HepG2 (cell line): ENCODE measurements around the gene FSD2. TPM values are rescaled to one million over a fixed set of nuclear protein-coding genes. Genes with fewer than 3 reads are reported as not detected.

Experiments used
- AKAP8 ChIP-seq: sonication (generic); formaldehyde crosslinking; IDR thresholded peaks from 2 replicates; pipeline ENCODE4 v1.5.1; 2020; ENCODE audit warnings: mild to moderate bottlenecking, missing genetic modification reagents
- ARNT2 ChIP-seq: sonication (generic); formaldehyde crosslinking; IDR thresholded peaks from 2 replicates; pipeline ENCODE4 v1.8.0; 2022; ENCODE audit warnings: mild to moderate bottlenecking, low read depth, missing genetic modification reagents, moderate library complexity
- EED ChIP-seq: sonication (generic); formaldehyde crosslinking; IDR thresholded peaks from 2 replicates; pipeline ENCODE4 v1.5.0; 2020; ENCODE audit warnings: mild to moderate bottlenecking, missing genetic modification reagents
- FOXO1 ChIP-seq: sonication (generic); formaldehyde crosslinking; IDR thresholded peaks from 2 replicates; pipeline ENCODE4 v1.4.0; 2020; ENCODE audit warnings: missing genetic modification reagents
- GRHL1 ChIP-seq: sonication (generic); formaldehyde crosslinking; conservative IDR thresholded peaks from 2 replicates; pipeline ENCODE4 v1.8.0; 2022; ENCODE audit warnings: missing genetic modification reagents
- HCFC1 ChIP-seq: fragments of 150-350 bp; IDR thresholded peaks from 2 replicates; pipeline ENCODE4 v1.6.1; 2014; ENCODE audit warnings: low read depth, low read length
- MAX ChIP-seq: IDR thresholded peaks from 2 replicates; pipeline ENCODE4 v1.6.1; 2012; ENCODE audit warnings: inconsistent platforms
- NFE2L2 ChIP-seq: fragments of 150-350 bp; IDR thresholded peaks from 2 replicates; pipeline ENCODE4 v1.6.1; 2014; ENCODE audit warnings: low read length
- PCBP2 ChIP-seq: fragments of 200-400 bp; formaldehyde crosslinking; optimal IDR thresholded peaks from 2 replicates; pipeline ENCODE3; 2018; ENCODE audit warnings: low read length, low read depth; ENCODE audit not compliant: poor library complexity, severe bottlenecking
- POGK ChIP-seq: sonication (generic); formaldehyde crosslinking; conservative IDR thresholded peaks from 2 replicates; pipeline ENCODE4 v1.8.0; 2022; ENCODE audit warnings: mild to moderate bottlenecking, moderate library complexity, missing genetic modification reagents
- SOX13 ChIP-seq, 3 experiments: fragments of 450-650 bp in 1 of 3; sonication (generic) in 1 of 3; formaldehyde crosslinking in 1 of 3; IDR thresholded peaks in 2 of 3; conservative IDR thresholded peaks in 1 of 3; 2 replicates each; pipeline versions ENCODE4 v1.5.0 to v1.6.1; 2016 to 2020; ENCODE audit warnings: antibody characterized with exemption in 1 of 3, mild to moderate bottlenecking in 1 of 3, missing compliant biosample characterization in 1 of 3, missing genetic modification reagents in 1 of 3, moderate library complexity in 1 of 3
- SP5 ChIP-seq: IDR thresholded peaks from 2 replicates; pipeline ENCODE4 v1.6.1; 2016; ENCODE audit warnings: low read depth, borderline replicate concordance
- ZBTB26 ChIP-seq: IDR thresholded peaks from 2 replicates; pipeline ENCODE4 v1.6.1; 2016; ENCODE audit warnings: missing compliant biosample characterization, missing genetic modification reagents, borderline replicate concordance
- ZFP36 ChIP-seq: fragments of 150-350 bp; IDR thresholded peaks from 2 replicates; pipeline ENCODE4 v1.6.1; 2018; ENCODE audit warnings: borderline replicate concordance, low read length, low read depth; ENCODE audit not compliant: partially characterized antibody
- ZNF3 ChIP-seq: IDR thresholded peaks from 2 replicates; pipeline ENCODE4 v1.7.0; 2017; ENCODE audit warnings: inconsistent platforms
- ZNF34 ChIP-seq: sonication (generic); formaldehyde crosslinking; IDR thresholded peaks from 2 replicates; pipeline ENCODE4 v1.4.0; 2020; ENCODE audit warnings: mild to moderate bottlenecking, missing genetic modification reagents, borderline replicate concordance
- ZNF432 ChIP-seq: sonication (generic); formaldehyde crosslinking; IDR thresholded peaks from 2 replicates; pipeline ENCODE4 v1.5.0; 2020; ENCODE audit warnings: missing genetic modification reagents, mild to moderate bottlenecking, borderline replicate concordance
- ZNF687 ChIP-seq: sonication (generic); formaldehyde crosslinking; IDR thresholded peaks from 2 replicates; pipeline ENCODE4 v1.5.1; 2020; ENCODE audit warnings: mild to moderate bottlenecking, missing genetic modification reagents, moderate library complexity
- polyA plus RNA-seq, 8 experiments: library from polyadenylated mRNA; depleted of rRNA in 3 of 8; stranded (reverse) in 7 of 8; unstranded in 1 of 8; fragments of >200 nt; fragmentation: Illumina TruSeq in 4 of 8; extraction: Trizol in 4 of 8; gene quantifications; 2 replicates each; pipeline versions ENCODE4 v1.2.1 to v1.2.3, GENCODE V29; 2011 to 2016; ENCODE audit warnings: low read depth in 4 of 8, missing spikeins in 1 of 8, mixed read lengths in 1 of 8; ENCODE audit not compliant: insufficient read depth in 1 of 8
- total RNA-seq, 5 experiments: library from RNA; depleted of rRNA; stranded (reverse); fragments of >200 nt; fragmentation: Illumina TruSeq; extraction: Trizol; gene quantifications; 2 replicates each; pipeline ENCODE4 v1.2.3, GENCODE V29; 2016; ENCODE audit warnings: low read depth in 1 of 5

FSD2 gene
- total and polyA plus RNA-seq, 2 of the 13 experiments (the other 11 are each of a cell fraction or from before 2014, with no cell fraction given) = not detected

- TF ChIP-seq POGK (CRISPR knock-in tag) (0 out of 2 replicates have a peak, but pooled peaks have one; percentile 17), SP5 (CRISPR knock-in tag) (no peak), SOX13 (IDR thresholded peaks at IDR 0.05) (no peak), SOX13 (CRISPR knock-in tag; conservative IDR thresholded peaks at IDR 0.05 in 1 of 2, IDR thresholded peaks at IDR 0.05 in 1 of 2) (no peak), ZFP36 (no peak), MAX (no peak), ZNF687 (CRISPR knock-in tag) (peak; percentile 81), ZBTB26 (CRISPR knock-in tag) (0 out of 2 replicates have a peak, but pooled peaks have one; percentile 46), HCFC1 (no peak), ZNF34 (CRISPR knock-in tag) (no peak; the same call in 1 of the 2 replicates), EED (CRISPR knock-in tag) (peak; percentile 24; the same call in 1 of the 2 replicates), ZNF432 (no peak), ZNF3 (no peak), NFE2L2 (no peak), FOXO1 (CRISPR knock-in tag) (peak; percentile 26; the same call in 1 of the 2 replicates), ARNT2 (CRISPR knock-in tag) (no peak; the same call in 1 of the 2 replicates), GRHL1 (CRISPR knock-in tag) (no peak), AKAP8 (CRISPR knock-in tag) (no peak; the same call in 1 of the 2 replicates), PCBP2 (no peak)
Observed at GRCh38 chr15:82809308-82810060, 3.6 kb upstream of the FSD2 start, which contains the start of gene WHAMM (continued).
